ENCODE measurements around the gene ZBED5.

DNA sequence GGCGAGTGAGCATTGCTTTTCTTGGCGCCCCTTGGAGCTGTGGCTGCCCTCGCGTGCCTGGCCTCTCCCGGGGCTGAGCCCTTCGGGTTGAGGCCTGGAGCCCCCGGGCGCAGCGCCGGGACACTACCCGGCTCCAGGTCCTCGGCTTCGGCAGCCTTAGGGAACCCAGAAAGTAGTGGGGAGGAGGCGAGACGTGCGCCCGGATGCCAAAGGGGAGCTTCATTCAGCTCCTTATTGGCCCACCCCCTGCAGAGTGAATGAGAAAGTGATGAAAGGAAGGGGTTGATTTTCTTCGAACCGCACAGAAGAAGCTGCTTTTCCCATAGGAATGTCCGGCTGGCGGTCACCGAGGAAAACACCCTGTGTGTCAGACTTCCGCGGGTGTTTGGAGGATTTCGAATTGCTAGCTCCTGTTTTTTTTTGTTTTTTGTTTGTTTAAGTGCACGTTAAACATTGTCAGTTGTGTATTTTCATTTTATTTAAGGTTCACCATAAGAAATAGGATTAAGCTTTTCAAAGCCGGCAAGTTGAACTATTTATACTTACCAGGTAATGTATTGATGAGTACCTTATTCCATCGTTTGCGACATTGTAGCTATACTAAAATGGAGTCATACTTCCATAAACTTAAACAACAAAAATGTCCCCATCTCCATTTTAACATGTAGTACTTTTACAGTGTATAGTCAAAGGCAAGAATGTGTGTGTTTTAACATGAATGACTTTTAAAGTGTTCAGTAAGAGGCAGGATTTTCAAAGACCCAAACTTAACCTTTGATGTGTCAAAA is 48.3 kb downstream of the ZBED5 start:
- TF ChIP-seq, protein P1, sequence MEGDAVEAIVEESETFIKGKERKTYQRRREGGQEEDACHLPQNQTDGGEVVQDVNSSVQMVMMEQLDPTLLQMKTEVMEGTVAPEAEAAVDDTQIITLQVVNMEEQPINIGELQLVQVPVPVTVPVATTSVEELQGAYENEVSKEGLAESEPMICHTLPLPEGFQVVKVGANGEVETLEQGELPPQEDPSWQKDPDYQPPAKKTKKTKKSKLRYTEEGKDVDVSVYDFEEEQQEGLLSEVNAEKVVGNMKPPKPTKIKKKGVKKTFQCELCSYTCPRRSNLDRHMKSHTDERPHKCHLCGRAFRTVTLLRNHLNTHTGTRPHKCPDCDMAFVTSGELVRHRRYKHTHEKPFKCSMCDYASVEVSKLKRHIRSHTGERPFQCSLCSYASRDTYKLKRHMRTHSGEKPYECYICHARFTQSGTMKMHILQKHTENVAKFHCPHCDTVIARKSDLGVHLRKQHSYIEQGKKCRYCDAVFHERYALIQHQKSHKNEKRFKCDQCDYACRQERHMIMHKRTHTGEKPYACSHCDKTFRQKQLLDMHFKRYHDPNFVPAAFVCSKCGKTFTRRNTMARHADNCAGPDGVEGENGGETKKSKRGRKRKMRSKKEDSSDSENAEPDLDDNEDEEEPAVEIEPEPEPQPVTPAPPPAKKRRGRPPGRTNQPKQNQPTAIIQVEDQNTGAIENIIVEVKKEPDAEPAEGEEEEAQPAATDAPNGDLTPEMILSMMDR (IDR thresholded peaks at IDR 0.05; ENCODE audit: insufficient read depth, low read length) = no peak
- TF ChIP-seq, protein P2, sequence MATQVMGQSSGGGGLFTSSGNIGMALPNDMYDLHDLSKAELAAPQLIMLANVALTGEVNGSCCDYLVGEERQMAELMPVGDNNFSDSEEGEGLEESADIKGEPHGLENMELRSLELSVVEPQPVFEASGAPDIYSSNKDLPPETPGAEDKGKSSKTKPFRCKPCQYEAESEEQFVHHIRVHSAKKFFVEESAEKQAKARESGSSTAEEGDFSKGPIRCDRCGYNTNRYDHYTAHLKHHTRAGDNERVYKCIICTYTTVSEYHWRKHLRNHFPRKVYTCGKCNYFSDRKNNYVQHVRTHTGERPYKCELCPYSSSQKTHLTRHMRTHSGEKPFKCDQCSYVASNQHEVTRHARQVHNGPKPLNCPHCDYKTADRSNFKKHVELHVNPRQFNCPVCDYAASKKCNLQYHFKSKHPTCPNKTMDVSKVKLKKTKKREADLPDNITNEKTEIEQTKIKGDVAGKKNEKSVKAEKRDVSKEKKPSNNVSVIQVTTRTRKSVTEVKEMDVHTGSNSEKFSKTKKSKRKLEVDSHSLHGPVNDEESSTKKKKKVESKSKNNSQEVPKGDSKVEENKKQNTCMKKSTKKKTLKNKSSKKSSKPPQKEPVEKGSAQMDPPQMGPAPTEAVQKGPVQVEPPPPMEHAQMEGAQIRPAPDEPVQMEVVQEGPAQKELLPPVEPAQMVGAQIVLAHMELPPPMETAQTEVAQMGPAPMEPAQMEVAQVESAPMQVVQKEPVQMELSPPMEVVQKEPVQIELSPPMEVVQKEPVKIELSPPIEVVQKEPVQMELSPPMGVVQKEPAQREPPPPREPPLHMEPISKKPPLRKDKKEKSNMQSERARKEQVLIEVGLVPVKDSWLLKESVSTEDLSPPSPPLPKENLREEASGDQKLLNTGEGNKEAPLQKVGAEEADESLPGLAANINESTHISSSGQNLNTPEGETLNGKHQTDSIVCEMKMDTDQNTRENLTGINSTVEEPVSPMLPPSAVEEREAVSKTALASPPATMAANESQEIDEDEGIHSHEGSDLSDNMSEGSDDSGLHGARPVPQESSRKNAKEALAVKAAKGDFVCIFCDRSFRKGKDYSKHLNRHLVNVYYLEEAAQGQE (IDR thresholded peaks at IDR 0.05; ENCODE audit: insufficient replicate concordance, low read depth) = peak; percentile 8
